Measurements from ENCODE around the gene PDLIM7.

Gene PDLIM7

GRCh38 chr5:177449140-177450061 is 48.0 kb downstream of the PDLIM7 start:
- Histone ChIP-seq H3K9ac (ENCODE audit: low read depth in 1 of 2, low read length in 2 of 2) (no peak overlapping the region), H3K36me3 (ENCODE audit: control insufficient read depth in 2 of 2, insufficient read depth in 2 of 2, low read length in 2 of 2) (no peaks in the 10 kb centered on the region), H3K27me3 (ENCODE audit: control insufficient read depth in 2 of 2, insufficient read depth in 2 of 2, low read length in 2 of 2) (peaks cover 5 to 6% of the 10 kb centered on the region in 2 donors), H3K9me3 (ENCODE audit: control insufficient read depth in 2 of 2, low read length in 2 of 2) (no peaks in the 10 kb centered on the region), H3K4me1 (ENCODE audit: control insufficient read depth in 2 of 2, insufficient read depth in 2 of 2, low read length in 2 of 2) (peaks cover 14 to 24% of the 10 kb centered on the region in 2 donors), H3K4me3 (ENCODE audit: low read length in 2 of 2) (no peak overlapping the region), H3K27ac (ENCODE audit: low read depth in 2 of 2, low read length in 2 of 2) (no peak overlapping the region)

- peaks cover 7 to 16% of the 10 kb centered on the region in 2 donors for H3K4me1 ChIP-seq (ENCODE audit: control insufficient read depth in 2 of 2, insufficient read depth in 2 of 2, low read length in 2 of 2)
- H3K27me3 ChIP-seq (ENCODE audit: control insufficient read depth in 2 of 2, insufficient read depth in 2 of 2, low read length in 2 of 2), result peaks cover 5 to 6% of the 10 kb centered on the region in 2 donors
- no peaks in the 10 kb centered on the region for H3K36me3 ChIP-seq (ENCODE audit: control insufficient read depth in 2 of 2, insufficient read depth in 2 of 2, low read length in 2 of 2)
- no peak overlapping the region for H3K9ac ChIP-seq (ENCODE audit: low read depth in 1 of 2, low read length in 2 of 2)
- no peaks in the 10 kb centered on the region for H3K9me3 ChIP-seq (ENCODE audit: control insufficient read depth in 2 of 2, low read length in 2 of 2)
- H3K27ac ChIP-seq (ENCODE audit: low read depth in 2 of 2, low read length in 2 of 2), result no peak overlapping the region
- H3K4me3 ChIP-seq (ENCODE audit: low read length in 2 of 2), result no peak overlapping the region
Measured at GRCh38 chr5:177448244-177448950, 49.0 kb downstream of the PDLIM7 start.

- Histone ChIP-seq H3K9ac (ENCODE audit: low read depth in 1 of 2, low read length in 2 of 2) (no peak overlapping the region), H3K27me3 (ENCODE audit: control insufficient read depth in 2 of 2, insufficient read depth in 2 of 2, low read length in 2 of 2) (peaks cover 5 to 6% of the 10 kb centered on the region in 2 donors), H3K4me3 (ENCODE audit: low read length in 2 of 2) (peak overlapping the region in 1 of 2 donors; percentile 6), H3K4me1 (ENCODE audit: control insufficient read depth in 2 of 2, insufficient read depth in 2 of 2, low read length in 2 of 2) (peaks cover 7 to 16% of the 10 kb centered on the region in 2 donors), H3K36me3 (ENCODE audit: control insufficient read depth in 2 of 2, insufficient read depth in 2 of 2, low read length in 2 of 2) (no peaks in the 10 kb centered on the region), H3K27ac (ENCODE audit: low read depth in 2 of 2, low read length in 2 of 2) (no peak overlapping the region), H3K9me3 (ENCODE audit: control insufficient read depth in 2 of 2, low read length in 2 of 2) (no peaks in the 10 kb centered on the region)
Measured at GRCh38 chr5:177447611-177448243, 49.7 kb downstream of the PDLIM7 start.

GRCh38 chr5:177447066-177447610 is 50.3 kb downstream of the PDLIM7 start:
- H3K9ac ChIP-seq (ENCODE audit: low read depth in 1 of 2, low read length in 2 of 2), result peak overlapping the region in 1 of 2 donors; percentile 50

GRCh38 chr5:177446200-177447065 is 51.0 kb downstream of the PDLIM7 start, which contains the start of gene PRR7:
Gene PRR7 (plus strand): TSS chr5:177446814. CDS start chr5:177455068, 8,254 bp downstream.
- Histone ChIP-seq H3K9me3 (ENCODE audit: control insufficient read depth in 2 of 2, low read length in 2 of 2) (no peaks in the 10 kb centered on the region), H3K27ac (ENCODE audit: low read depth in 2 of 2, low read length in 2 of 2) (peak within 1 kb of the TSS in 1 of 2 donors; percentile 72), H3K27me3 (ENCODE audit: control insufficient read depth in 2 of 2, insufficient read depth in 2 of 2, low read length in 2 of 2) (peaks cover 5 to 6% of the 10 kb centered on the region in 2 donors), H3K9ac (ENCODE audit: low read depth in 1 of 2, low read length in 2 of 2) (peak within 1 kb of the TSS; percentile 47 to 50), H3K36me3 (ENCODE audit: control insufficient read depth in 2 of 2, insufficient read depth in 2 of 2, low read length in 2 of 2) (peaks cover 0 to 7% of the 10 kb centered on the region in 2 donors), H3K4me3 (ENCODE audit: low read length in 2 of 2) (peak within 1 kb of the TSS; percentile 65 to 66), H3K4me1 (ENCODE audit: control insufficient read depth in 2 of 2, insufficient read depth in 2 of 2, low read length in 2 of 2) (peaks cover 7 to 16% of the 10 kb centered on the region in 2 donors)

More at GRCh38 chr5:177447066-177447610, 50.3 kb downstream of the PDLIM7 start:
- Histone ChIP-seq H3K36me3 (ENCODE audit: control insufficient read depth in 2 of 2, insufficient read depth in 2 of 2, low read length in 2 of 2) (peaks cover 0 to 1% of the 10 kb centered on the region in 2 donors), H3K27me3 (ENCODE audit: control insufficient read depth in 2 of 2, insufficient read depth in 2 of 2, low read length in 2 of 2) (peaks cover 5 to 6% of the 10 kb centered on the region in 2 donors), H3K4me3 (ENCODE audit: low read length in 2 of 2) (peak overlapping the region in 1 of 2 donors; percentile 65), H3K4me1 (ENCODE audit: control insufficient read depth in 2 of 2, insufficient read depth in 2 of 2, low read length in 2 of 2) (peaks cover 7 to 16% of the 10 kb centered on the region in 2 donors), H3K27ac (ENCODE audit: low read depth in 2 of 2, low read length in 2 of 2) (no peak overlapping the region), H3K9me3 (ENCODE audit: control insufficient read depth in 2 of 2, low read length in 2 of 2) (no peaks in the 10 kb centered on the region)

GRCh38 chr5:177445917-177446199 is 51.5 kb downstream of the PDLIM7 start:
- Histone ChIP-seq H3K4me3 (ENCODE audit: low read length in 2 of 2) (peak overlapping the region; percentile 65 to 66), H3K36me3 (ENCODE audit: control insufficient read depth in 2 of 2, insufficient read depth in 2 of 2, low read length in 2 of 2) (peaks cover 0 to 9% of the 10 kb centered on the region in 2 donors)

GRCh38 chr5:177445052-177445916 is 52.1 kb downstream of the PDLIM7 start:
- H3K4me1 ChIP-seq (ENCODE audit: control insufficient read depth in 2 of 2, insufficient read depth in 2 of 2, low read length in 2 of 2), result peaks cover 7 to 16% of the 10 kb centered on the region in 2 donors
- H3K4me3 ChIP-seq (ENCODE audit: low read length in 2 of 2), result no peak overlapping the region
- peaks cover 5 to 6% of the 10 kb centered on the region in 2 donors for H3K27me3 ChIP-seq (ENCODE audit: control insufficient read depth in 2 of 2, insufficient read depth in 2 of 2, low read length in 2 of 2)
- peaks cover 4 to 10% of the 10 kb centered on the region in 2 donors for H3K36me3 ChIP-seq (ENCODE audit: control insufficient read depth in 2 of 2, insufficient read depth in 2 of 2, low read length in 2 of 2)
- H3K9ac ChIP-seq (ENCODE audit: low read depth in 1 of 2, low read length in 2 of 2), result no peak overlapping the region
- H3K27ac ChIP-seq (ENCODE audit: low read depth in 2 of 2, low read length in 2 of 2), result no peak overlapping the region
- H3K9me3 ChIP-seq (ENCODE audit: control insufficient read depth in 2 of 2, low read length in 2 of 2), result no peaks in the 10 kb centered on the region

More at GRCh38 chr5:177445917-177446199, 51.5 kb downstream of the PDLIM7 start:
- Histone ChIP-seq H3K27me3 (ENCODE audit: control insufficient read depth in 2 of 2, insufficient read depth in 2 of 2, low read length in 2 of 2) (peaks cover 5 to 6% of the 10 kb centered on the region in 2 donors), H3K9me3 (ENCODE audit: control insufficient read depth in 2 of 2, low read length in 2 of 2) (no peaks in the 10 kb centered on the region), H3K4me1 (ENCODE audit: control insufficient read depth in 2 of 2, insufficient read depth in 2 of 2, low read length in 2 of 2) (peaks cover 7 to 16% of the 10 kb centered on the region in 2 donors), H3K27ac (ENCODE audit: low read depth in 2 of 2, low read length in 2 of 2) (peak overlapping the region in 1 of 2 donors; percentile 72), H3K9ac (ENCODE audit: low read depth in 1 of 2, low read length in 2 of 2) (peak overlapping the region in 1 of 2 donors; percentile 47)

- H3K9ac ChIP-seq (ENCODE audit: low read depth in 1 of 2, low read length in 2 of 2), result no peak overlapping the region
- H3K27me3 ChIP-seq (ENCODE audit: control insufficient read depth in 2 of 2, insufficient read depth in 2 of 2, low read length in 2 of 2), result peaks cover 5 to 6% of the 10 kb centered on the region in 2 donors
- H3K4me1 ChIP-seq (ENCODE audit: control insufficient read depth in 2 of 2, insufficient read depth in 2 of 2, low read length in 2 of 2), result peaks cover 7 to 16% of the 10 kb centered on the region in 2 donors
- H3K9me3 ChIP-seq (ENCODE audit: control insufficient read depth in 2 of 2, low read length in 2 of 2), result no peaks in the 10 kb centered on the region
- H3K27ac ChIP-seq (ENCODE audit: low read depth in 2 of 2, low read length in 2 of 2), result no peak overlapping the region
- H3K4me3 ChIP-seq (ENCODE audit: low read length in 2 of 2), result no peak overlapping the region
- H3K36me3 ChIP-seq (ENCODE audit: control insufficient read depth in 2 of 2, insufficient read depth in 2 of 2, low read length in 2 of 2), result peaks cover 4 to 13% of the 10 kb centered on the region in 2 donors
Measured at GRCh38 chr5:177444106-177445051, 53.0 kb downstream of the PDLIM7 start.
